Heart right ventricle (tissue), 16 donors: Measurements from ENCODE around the gene PLA2R1. TPM values are rescaled to one million over a fixed set of nuclear protein-coding genes. Genes with fewer than 3 reads are reported as not detected.

ENCODE experiments used
- ATAC-seq, 8 donors: fragments of 200-7000 bp; cut with Tn5 transposase; one replicate each; pipeline ENCODE4 v1.9.1; 2020; ENCODE audit warnings: mild to moderate bottlenecking in 8 of 8, moderate library complexity in 8 of 8, moderate number of reproducible peaks in 1 of 8
- DNase-seq, 2 donors: peaks; one replicate each; pipeline ENCODE4 v3.0.0-alpha.2; 2020
- H3K27ac ChIP-seq, 10 donors: fragments of 200-600 bp; sonication (generic) in 2 of 10; one replicate each; pipeline versions ENCODE4 v1.5.0 to v1.8.0; 2020 to 2022; ENCODE audit warnings: mild to moderate bottlenecking in 3 of 10
- H3K27me3 ChIP-seq, 7 donors: fragments of 200-600 bp; one replicate each; pipeline ENCODE4 v1.8.0; 2021 to 2022; ENCODE audit warnings: mild to moderate bottlenecking in 2 of 7
- H3K36me3 ChIP-seq, 9 donors: fragments of 200-600 bp; sonication (generic) in 1 of 9; one replicate each; pipeline versions ENCODE4 v1.5.0 to v1.8.0; 2020 to 2022; ENCODE audit warnings: mild to moderate bottlenecking in 2 of 9
- H3K4me1 ChIP-seq, 9 donors: fragments of 200-600 bp; sonication (generic) in 1 of 9; one replicate each; pipeline versions ENCODE4 v1.5.0 to v1.8.0; 2020 to 2022; ENCODE audit warnings: mild to moderate bottlenecking in 4 of 9
- H3K4me3 ChIP-seq, 10 donors: fragments of 200-600 bp; sonication (generic) in 2 of 10; one replicate each; pipeline versions ENCODE4 v1.5.0 to v1.8.0; 2020 to 2022; ENCODE audit warnings: mild to moderate bottlenecking in 7 of 10, moderate library complexity in 2 of 10
- H3K9me3 ChIP-seq, 11 donors: fragments of 200-600 bp in 10 of 11; sonication (generic) in 2 of 11; one replicate each; pipeline versions ENCODE4 v1.5.0 to v1.8.0; 2013 to 2022; ENCODE audit warnings: mild to moderate bottlenecking in 2 of 11, control low read depth in 1 of 11, moderate library complexity in 1 of 11
- CTCF ChIP-seq, 9 donors: fragments of 200-600 bp; sonication (generic) in 2 of 9; IDR thresholded peaks; one replicate each; pipeline versions ENCODE4 v1.5.0 to v1.8.0; 2021 to 2022; ENCODE audit warnings: antibody characterized with exemption in 9 of 9, mild to moderate bottlenecking in 5 of 9, moderate library complexity in 1 of 9
- WGBS, 2 donors: extraction: QIAGEN DNeasy Blood & Tissue Kit; methylation state at CpG; one replicate each; pipeline ENCODE4 v1.1.7; 2013; ENCODE audit warnings: inconsistent platforms in 1 of 2; 5-methylcytosine and 5-hydroxymethylcytosine counted together
- intact Hi-C, 10 donors: fragments of 100-400 bp; cut with DNase I; formaldehyde crosslinking; loops; one replicate each; pipeline versions ENCODE4 v1.11.1 to v1.14.2; 2022
- polyA plus RNA-seq, 2 donors: library from polyadenylated mRNA; stranded (reverse); fragments of 200-250 nt; gene quantifications; one replicate each; pipeline ENCODE4 v1.2.3, GENCODE V29; 2013
- total RNA-seq, 10 donors: library from RNA; stranded (reverse); fragmentation: NEBNext Ultra II Directional in 3 of 10; extraction: Animal tissue kit (Norgen Biotek cat#: 25700) in 3 of 10; gene quantifications; one replicate each; pipeline versions ENCODE4 v1.2.1 to v1.2.4, GENCODE V29; 2021 to 2023
- donor health status: Arrhythmogenic right ventricular cardiomyopathy.
- donor health status: ischemic (EF 13 %, LVEDD 7.1; RV severe dilation, severe dysfunction).
- donor health status: healthy with polysubstance abuse.
- donor health status: DM: no; HTN: yes; CAD: no.
- donor health status: DM: no; HTN: no; CAD: no.
- donor health status: ischemic (EF 25% LVEDD 6.9; RV normal size, moderate dysfunction).
- donor health status: ischemic (EF 25% LVEDD 5.7; RV mildly dilated, moderate dysfunction).
- donor health status: healthy.
- donor health status: DM: yes; HTN: yes; CAD: no.
- donor health status: Ischemic cardiomyopathy.
- donor health status: ischemic (EF 35%, LVEDD 5.7; RV mildly dilated, moderate dysfunction).
- donor health status: nonischemic (EF 11% LVEDD 7.7; RV severe dilation, severe dysfunction).
- donor health status: DM: yes; HTN: yes; CAD: no.
- donor health status: PGD.
- donor health status: ischemic (EF 29% LVEDD 5.4; RV normal size, mild dysfunction).
- donor health status: nonischemic (EF 23%, LVEDD 6.1; RV moderate dilation, normal function).

The PLA2R1 gene
- total and polyA plus RNA-seq, 12 donors = 0.38 to 3.7 (median 2.8) TPM

- Histone ChIP-seq H3K4me1 (peaks cover 0 to 40% (median 15%) of the 10 kb centered on the region in 9 donors), H3K9me3 (no peaks in the 10 kb centered on the region), H3K36me3 (no peaks in the 10 kb centered on the region), H3K27ac (no peak overlapping the region), H3K27me3 (no peaks in the 10 kb centered on the region), H3K4me3 (no peak overlapping the region)
- ATAC-seq (no peak), DNase-seq (no peak)
- WGBS, 2 donors = 75 to 77% methylated on average over 5 of the region's 5 CpGs
- intact Hi-C loops = loop anchor here in 2 of 10 donors (10.0 kb wide), 2 partner anchors 137 to 227 kb away; partner anchors contain the start of gene MARCHF7 (in 1 of the 2)
- no peak for TF ChIP-seq CTCF (IDR thresholded peaks at IDR 0.05)
Observed at GRCh38 chr2:159941729-159942128, 120.7 kb downstream of the PLA2R1 start.

GRCh38 chr2:159939946-159940345 is 122.5 kb downstream of the PLA2R1 start:
- intact Hi-C loops = loop anchor here in 2 of 10 donors (10.0 kb wide), 2 partner anchors 135 to 225 kb away; partner anchors contain the start of gene MARCHF7 (in 1 of the 2)
- DNase-seq (no peak), ATAC-seq (peak in 1 of 8 donors; percentile 39)
- TF ChIP-seq CTCF (IDR thresholded peaks at IDR 0.05) = peak in 7 of 9 donors; percentile 9 to 55 (median 33)
- H3K9me3 ChIP-seq = no peaks in the 10 kb centered on the region
- H3K4me3 ChIP-seq = no peak overlapping the region
- no peaks in the 10 kb centered on the region for H3K27me3 ChIP-seq
- peaks cover 0 to 27% (median 11%) of the 10 kb centered on the region in 9 donors for H3K4me1 ChIP-seq
- H3K27ac ChIP-seq = no peak overlapping the region
- no peaks in the 10 kb centered on the region for H3K36me3 ChIP-seq

- H3K27ac ChIP-seq = peak overlapping the region in 2 of 10 donors; percentile 8 to 21
- ATAC-seq = peak in 7 of 8 donors; percentile 34 to 89 (median 55)
Observed at GRCh38 chr2:159938395-159938794, 124.0 kb downstream of the PLA2R1 start.

GRCh38 chr2:159936471-159936870 is 125.9 kb downstream of the PLA2R1 start:
- H3K27ac ChIP-seq = no peak overlapping the region

More at GRCh38 chr2:159938395-159938794, 124.0 kb downstream of the PLA2R1 start:
- Histone ChIP-seq H3K4me3 (no peak overlapping the region), H3K9me3 (no peaks in the 10 kb centered on the region), H3K27me3 (no peaks in the 10 kb centered on the region), H3K4me1 (peaks cover 0 to 33% (median 15%) of the 10 kb centered on the region in 9 donors), H3K36me3 (no peaks in the 10 kb centered on the region)
- intact Hi-C loops = no loop called here
- no peak for DNase-seq
- no peak for TF ChIP-seq CTCF (IDR thresholded peaks at IDR 0.05)
- 46 to 59% methylated on average over 3 of the region's 3 CpGs for WGBS, 2 donors

More at GRCh38 chr2:159936471-159936870, 125.9 kb downstream of the PLA2R1 start:
- peaks cover 0 to 30% (median 11%) of the 10 kb centered on the region in 9 donors for H3K4me1 ChIP-seq
- no peaks in the 10 kb centered on the region for H3K36me3 ChIP-seq
- no peak for DNase-seq
- 80 to 85% methylated on average over 4 of the region's 4 CpGs for WGBS, 2 donors
- H3K4me3 ChIP-seq = no peak overlapping the region
- no peak for TF ChIP-seq CTCF (IDR thresholded peaks at IDR 0.05)
- H3K9me3 ChIP-seq = no peaks in the 10 kb centered on the region
- intact Hi-C loops = no loop called here
- no peak for ATAC-seq
- H3K27me3 ChIP-seq = no peaks in the 10 kb centered on the region
